ENCODE data around the gene PTPRT.

PTPRT gene

DNA sequence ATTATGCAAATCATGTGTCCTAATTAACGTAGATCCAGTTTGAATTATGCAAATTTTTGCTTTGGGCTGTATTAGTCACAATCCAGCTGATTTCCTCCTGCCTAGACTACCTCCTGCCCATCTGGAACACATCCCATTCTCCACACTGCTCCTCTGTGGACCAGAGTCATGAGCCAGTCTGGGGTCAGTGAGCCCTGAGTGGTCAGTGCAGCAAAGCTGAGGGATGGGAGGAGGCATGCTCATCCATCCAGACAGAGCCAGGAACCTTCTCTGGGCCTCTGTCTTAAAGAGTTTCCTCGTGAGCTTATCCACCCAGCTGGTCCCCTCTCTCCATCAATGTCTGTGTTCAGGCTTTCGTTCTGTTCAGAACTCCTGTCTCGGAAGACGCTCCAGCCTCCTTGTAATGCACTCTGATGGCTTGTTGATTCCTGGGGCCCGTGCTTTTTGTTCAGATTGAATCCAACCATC lies 747.8 kb downstream of the PTPRT start:
- DNase-seq, result no peak

DNA sequence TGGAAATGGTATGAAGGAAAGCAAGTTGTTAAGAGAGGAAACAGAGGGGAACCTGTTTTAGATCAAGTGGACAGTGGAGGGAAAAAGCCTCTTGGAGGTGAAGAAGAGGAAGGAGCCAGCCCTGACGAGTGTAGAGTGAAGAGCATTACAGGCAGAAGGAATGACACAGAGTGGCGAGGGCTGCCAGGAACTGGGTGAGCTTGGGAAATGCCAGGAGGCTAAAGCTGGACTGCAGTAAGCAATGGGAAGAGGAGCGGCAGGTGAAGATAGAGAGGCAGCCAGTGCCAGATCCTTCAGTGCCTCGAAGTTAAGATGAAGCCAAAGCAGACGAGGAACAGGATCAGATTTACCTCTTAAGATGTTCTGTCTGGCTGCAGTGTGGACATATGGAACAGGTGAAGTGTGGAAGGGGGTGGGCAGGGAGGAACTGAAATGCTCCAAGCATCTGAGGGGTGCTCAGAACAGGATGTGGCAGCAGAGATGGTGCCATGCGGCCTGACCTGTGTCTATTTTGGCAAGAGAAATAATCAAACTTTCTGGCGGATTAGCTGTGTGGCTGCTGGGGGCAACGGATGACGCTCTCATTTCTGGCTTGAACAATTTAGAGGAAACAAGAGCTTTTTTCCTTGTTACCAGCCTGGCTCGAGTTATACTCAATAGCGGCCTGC lies 748.4 kb downstream of the PTPRT start:
- DNase-seq, result no peak

DNA sequence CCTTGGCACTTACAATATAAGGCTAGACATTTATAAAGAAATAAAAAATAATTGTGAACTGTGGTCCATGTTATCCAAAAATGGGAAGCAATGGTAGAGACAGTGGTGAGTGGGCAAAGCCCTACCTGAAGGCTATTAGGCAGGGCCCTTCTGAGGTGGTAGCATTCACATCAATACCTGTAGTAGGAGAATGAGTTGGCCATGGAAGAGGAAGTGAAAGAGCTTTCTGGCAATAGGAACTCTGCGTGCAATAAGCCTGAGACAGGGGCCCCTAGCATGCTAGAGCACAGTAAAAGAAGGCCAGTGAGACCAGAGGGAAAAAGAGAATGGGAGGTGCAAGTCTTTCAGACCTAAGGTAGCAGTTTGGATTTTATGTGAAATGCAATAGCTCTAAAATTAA lies 754.5 kb downstream of the PTPRT start:
- DNase-seq, result no peak

DNA sequence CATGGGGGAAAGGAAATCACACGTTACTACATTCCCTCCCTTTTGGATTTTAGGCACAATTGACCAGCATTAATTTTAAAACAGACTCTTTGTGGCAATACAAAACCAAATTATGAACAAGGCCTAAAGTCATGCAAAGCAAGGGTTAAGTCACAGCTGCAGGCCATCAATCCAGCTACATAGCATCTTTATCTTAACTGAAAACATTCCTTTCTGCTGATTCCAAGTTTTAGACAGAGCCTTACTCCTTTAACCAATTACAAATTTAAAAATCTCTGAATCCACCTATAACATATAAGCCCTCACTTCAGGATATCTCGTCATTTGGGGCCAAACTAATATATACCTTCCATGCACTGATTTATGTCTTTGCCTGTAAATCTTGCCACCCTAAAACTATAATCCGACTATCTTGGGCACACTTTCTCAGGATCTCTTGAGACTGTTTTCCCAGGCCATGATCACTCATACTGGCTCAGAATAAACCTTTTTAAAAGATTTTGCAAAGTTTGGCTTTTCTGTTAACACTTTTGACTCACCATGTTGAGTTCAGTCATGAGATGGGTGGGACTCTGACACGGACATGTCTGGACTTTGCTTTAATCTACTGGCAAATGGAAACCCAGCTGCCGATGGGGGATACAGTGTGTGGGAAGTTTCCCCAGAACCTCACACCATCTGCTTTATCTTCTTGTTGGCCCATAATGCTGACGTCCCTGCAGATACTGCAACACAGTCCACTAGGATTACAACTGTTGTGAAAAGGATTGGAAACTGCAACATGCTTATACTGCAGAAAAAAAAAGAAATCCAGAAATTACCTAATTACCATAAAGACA lies 757.0 kb downstream of the PTPRT start:
- no peak for DNase-seq

DNA sequence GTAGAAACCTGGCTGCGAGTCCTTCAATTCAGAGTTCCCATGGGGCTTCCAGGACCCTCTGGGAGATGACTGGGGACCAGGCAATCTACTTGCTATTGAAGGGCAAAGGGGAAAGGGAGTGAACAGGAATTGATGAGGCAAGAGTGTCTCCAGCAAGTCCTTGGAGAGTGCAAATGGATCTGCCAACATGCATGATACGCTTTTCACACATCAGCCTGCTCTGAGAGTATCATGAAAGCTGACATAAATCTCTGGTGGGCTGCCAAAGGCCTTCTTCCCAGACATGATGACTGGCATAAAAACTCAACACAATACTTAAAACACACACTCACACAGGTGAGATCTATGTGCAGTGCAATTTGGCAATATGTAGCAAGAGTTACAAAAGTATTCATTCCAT lies 759.1 kb downstream of the PTPRT start:
- DNase-seq, result no peak

DNA sequence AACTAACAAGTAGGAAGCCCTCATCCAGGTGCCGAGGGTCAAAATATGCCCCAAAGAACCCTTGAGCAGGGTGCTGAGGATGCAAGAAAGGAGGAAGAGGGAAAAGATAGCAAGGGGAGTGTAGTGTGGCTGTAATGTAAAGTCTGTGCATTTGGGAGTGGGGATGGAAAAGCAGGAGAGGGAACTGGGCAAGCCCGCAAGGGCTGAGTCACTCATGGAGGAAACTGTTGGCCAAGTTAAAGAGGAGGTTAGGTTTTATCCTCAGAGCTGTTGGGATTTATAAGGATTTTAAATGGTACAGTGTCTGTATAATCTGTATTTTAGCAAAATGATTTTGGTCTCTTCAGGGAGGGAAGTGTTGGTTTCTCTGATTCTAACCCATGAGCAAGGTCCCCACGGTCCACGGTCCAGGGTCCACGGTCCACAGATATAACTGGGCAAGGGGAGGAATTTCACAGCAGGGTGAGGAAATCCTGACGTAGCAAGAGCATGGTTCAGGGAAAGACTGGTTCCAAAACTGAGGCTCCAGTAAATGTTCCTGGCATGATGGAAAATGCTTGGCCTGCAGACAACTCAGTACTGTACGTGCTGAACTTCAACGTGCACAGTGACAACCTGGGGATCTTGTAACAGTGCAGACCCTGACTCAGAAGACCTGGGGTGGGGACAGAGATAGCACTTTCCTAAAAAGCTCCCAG lies 759.8 kb downstream of the PTPRT start:
- no peak for DNase-seq

DNA sequence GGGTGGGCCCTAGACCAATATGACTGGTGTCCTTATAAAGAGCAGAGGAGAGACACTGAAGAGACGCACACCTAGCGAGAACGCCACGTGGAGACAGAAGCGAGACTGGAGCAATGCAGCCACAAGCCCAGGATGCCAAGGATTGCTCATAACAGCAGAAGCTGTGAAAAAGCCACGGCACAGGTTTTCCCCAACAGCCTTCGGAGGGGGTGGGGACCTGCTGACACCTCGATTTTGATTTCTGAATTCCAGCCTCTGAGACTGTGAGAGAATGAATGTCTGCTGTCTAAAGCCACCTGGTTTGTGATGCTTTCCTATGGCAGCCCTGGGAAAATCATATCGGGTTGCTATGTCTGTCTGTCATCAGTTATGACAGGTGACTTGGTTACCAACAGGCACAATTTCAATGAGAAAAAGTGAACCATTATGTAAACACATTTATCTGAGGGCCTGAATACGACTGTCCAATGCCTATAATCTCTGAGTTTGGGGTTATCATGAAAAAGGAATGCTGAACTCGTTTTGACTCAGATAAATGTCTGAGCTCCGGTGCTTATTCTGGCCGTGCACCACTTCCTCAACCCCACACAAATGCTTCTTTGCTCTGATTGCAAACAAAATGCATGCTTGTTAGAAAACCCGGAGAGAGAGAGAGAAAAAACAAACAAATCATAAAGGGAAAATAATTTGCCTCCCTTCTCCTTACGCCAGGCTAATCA lies 769.7 kb downstream of the PTPRT start:
- no peak for DNase-seq

DNA sequence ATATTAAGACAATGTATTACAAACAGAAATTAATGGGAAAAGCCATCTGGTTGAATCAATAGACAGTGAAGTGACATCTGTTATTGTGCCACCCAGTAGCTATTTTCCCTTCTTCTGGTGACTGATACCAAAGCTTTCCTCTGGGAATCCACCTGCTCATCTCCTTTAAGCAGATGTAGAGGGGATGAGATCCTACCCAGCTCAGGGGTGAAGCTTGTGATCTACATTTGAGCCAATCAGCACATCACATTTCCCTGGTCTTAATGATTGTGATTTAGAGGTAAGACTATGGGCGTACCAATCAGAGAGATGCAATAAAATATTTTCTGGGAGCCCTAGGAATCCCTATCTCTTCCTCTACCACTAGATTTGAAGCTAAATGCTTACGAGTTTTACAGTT lies 782.9 kb downstream of the PTPRT start:
- DNase-seq, result no peak

DNA sequence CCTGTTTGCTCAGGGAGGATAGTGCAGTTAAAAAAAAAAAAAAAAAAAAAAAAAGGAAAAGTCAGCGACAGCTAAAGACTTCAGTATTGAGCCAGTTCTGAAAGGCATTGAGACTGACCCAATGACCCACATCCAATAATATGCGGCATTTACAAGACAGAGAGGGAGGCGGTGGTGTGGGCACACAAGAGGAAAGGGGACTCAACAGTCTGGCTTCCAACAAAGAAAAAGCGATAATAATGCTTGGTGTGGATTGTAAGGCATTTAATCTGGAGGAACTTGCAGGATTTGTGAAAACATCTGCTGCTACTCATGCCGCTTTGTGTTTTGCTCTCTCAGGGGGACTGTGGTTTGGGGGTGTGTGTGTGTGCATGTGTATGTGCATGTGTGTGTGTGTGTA lies 787.3 kb downstream of the PTPRT start:
- DNase-seq, result no peak

DNA sequence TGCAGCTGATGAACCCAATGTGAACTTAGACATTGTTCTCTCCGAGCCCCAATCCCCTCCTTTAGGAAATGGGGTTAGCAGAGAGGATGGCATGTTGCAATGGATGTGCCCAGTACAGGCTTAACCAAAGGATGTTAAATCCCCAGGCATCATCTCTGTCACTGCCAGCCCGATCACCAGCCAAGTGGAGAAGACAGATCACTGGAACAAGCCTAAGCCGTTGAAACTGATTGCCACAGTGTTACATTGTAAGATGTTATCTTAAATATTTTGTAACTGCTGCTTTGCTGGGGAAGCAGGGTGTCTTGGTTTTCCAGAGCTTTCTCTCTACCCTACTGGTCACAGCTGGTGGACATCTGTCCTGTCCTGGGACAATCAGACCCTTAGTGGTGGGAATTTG lies 788.1 kb downstream of the PTPRT start:
- DNase-seq, result no peak

DNA sequence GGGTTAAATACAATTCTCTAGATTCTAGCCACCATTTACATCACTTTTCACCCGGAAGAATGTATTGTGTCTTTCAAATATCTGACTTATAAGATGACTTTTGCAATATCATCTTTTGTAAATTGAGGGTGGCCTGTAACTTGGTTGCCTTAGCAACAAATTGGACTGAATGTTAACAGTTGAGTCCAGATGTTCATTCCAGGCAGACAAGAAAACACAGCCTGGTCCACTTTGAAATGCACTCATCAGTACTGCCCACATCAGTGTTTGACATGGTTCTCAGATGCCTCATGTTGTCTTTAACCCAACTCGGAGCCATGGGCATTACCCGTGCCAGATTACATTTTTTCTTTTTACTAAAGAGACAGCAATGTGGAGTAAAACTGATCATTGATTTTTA lies 789.9 kb downstream of the PTPRT start:
- DNase-seq, result no peak

DNA sequence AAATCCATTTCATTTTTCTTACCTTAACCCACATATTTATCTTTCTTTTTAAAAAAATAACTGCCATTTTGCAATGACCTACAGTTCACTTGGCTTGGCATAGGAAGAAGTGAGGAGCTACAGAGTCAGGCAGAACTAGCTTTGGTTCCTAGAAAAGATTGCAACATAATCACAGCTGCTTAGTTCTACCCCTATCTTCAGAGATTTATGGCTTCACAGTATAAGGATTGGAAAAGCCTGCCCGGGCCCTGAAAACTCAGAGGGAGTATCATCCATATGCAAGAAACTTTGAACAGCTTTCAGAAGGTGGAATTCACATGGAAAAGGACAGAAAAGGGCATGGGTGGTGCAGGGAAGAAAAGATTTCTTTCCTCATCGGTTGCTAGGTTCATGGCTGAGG lies 797.3 kb downstream of the PTPRT start:
- no peak for DNase-seq

DNA sequence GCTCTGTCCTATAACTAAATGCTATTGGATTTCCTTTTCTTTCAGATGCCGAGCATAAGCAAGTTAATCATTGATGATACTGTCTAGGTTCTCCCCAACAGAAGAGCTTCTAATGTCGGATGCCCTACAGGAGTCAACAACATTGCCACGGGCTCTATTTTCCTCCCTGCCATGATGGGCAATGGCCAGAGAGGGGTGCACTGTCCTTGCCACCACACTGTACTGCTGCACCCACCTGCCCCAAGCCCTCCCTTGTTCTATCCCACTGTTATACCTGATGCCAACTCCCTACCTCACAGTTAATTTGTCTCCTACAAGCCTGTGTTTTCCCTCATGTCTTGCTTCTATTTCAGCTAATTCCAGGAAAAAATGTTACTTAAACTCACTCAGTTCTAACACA lies 797.9 kb downstream of the PTPRT start:
- no peak for DNase-seq

DNA sequence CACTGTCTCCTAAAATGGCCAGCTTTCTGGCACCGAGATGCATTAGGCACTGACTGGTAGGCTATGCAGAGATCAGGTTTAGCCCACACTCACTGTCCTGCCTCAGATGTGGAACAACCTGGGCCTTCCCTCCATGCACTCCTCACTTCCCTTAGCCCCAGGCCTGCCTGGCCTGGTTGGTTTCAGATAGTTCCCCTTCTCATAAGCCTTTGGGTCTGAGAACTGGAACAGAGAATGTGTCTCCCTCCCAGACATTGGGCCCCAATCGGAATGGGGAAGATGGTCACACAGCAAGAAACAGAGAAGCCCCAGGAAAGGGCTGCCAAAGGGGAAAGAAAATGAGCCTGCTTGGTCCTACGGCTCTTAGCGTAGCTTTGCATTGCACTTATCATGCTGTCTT lies 809.4 kb downstream of the PTPRT start:
- peak in 1 of 2 donors; percentile 3 for DNase-seq

DNA sequence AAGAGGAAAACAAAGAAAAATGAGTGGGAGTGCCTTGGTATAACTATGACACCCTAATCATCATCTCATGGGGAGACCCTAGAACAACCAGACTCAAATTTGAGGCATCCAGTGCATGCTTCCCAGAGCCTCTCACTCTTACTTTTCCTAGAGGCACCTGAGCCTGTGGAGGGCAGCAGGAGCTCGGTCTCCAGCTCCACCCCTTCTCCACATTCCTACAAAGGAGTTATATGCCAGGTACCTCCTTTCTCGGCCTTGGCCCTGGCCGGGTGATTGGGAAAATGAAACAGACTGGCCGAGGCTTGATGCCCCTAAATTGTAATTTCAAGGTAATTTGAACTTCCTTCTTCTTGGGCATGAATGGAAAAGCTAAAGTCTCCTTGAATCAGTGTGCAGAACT lies 810.3 kb downstream of the PTPRT start:
- DNase-seq, result no peak

DNA sequence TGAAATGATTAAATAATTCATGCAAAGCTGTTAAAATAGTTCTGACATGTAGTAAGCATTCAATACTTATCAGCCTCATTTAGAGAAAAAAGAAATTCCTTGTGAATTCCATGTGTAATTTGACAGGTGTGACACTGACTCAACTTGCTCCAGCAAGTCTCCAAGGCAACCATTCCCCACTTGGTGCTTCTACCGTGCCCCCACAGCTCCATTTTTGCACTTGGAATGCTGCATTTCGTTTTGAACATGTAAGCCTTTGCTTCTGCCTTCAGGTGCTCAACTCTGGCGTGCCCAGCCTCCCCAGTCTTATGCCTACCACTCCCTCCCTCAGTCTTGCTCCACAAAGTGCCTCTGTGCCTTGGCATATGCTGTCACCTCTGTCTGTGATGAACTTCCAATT lies 810.9 kb downstream of the PTPRT start:
- DNase-seq, result no peak

DNA sequence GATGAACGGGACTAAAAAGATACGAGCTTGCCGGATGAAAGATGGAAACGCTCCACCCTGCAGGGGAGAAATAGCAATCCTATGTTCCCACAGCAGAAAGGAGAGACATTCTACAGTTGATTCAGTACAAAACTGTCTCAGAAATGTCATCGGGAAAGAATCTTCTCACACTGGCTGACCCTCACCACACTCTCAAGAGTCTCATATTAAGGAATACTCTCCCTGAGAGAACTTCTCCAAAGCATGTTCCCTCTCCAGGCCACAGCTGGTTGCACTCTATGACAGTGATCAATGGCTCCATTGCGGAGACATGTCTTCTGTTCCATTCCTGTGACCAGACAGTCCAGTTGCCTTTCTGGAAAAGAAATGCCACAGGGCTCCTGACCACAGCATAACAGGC lies 813.6 kb downstream of the PTPRT start:
- DNase-seq, result no peak

DNA sequence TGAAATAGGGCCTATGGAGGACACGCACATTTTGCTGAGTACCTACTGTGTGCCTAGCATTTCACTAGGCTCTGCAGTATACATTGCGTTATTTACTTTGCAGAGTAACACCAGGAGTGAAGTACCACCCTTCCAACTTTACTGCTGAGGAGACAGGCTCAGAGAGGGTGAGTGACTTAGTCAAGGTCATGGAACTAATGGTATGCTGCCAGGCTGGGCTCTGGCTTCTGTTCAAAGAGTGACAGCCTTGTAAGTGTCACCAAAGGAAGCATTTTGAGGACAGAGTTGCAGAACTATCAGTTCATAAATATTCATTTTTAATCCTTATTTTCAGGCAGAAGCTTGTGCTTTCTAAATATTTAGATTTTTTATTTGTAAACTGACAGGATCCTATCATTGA lies 816.7 kb downstream of the PTPRT start:
- DNase-seq, result no peak

DNA sequence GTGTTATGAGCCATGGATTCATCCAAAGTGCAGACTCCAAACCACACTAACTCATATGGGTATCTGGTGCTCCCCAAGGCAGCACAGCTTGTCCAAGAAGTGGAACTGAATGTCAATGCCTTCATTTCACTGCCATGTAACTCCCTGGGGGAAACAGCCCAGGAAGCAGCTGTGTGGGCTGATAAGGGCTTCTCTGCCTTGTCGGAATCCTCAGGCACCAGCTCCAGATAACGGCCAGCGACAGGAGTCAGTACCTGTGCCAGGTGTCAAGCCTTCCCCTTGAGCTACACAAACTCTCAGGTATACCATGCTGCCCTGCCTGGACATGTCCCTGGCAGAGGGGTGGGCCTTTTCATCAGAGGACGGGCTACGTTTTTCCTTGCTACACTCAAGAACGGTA lies 819.6 kb downstream of the PTPRT start:
- no peak for DNase-seq

DNA sequence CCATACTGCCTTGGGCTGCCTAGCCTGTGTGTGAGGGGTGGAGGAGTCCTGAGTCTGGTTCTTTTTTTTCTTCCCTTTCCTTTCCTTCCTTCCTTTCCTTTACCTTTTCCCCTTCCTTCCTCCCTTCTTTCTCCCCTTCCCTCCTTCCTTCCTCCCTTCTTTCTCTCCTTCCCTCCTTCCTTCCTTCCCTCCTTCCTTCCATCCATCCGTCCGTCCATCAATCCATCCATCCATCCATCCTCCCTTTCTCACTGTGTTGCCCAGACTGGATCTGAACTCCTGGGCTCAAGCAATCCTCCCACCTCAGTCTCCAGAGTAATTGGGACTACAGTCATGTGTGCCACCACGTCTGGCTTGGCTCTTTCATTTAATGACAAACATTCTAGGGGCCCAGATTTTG lies 820.8 kb downstream of the PTPRT start:
- no peak for DNase-seq

DNA sequence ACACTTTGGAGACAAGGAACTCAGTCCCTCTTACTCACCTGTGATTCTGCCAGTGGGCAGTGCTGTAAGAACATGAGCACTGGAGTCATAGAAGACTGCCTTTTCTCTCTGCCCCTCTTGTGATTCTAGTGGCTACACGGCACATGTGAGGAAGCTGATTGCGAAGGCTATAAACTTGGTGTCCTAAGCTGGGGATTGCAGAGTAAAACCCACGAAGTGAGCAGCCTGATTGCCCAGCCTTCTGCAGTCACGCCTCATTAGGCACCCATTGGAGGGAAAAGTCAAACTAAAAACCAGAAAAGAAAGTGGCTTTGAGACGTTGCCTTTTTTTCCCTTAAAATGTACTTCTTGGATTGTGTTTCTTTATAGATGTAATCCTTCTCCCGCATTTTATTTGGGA lies 823.1 kb downstream of the PTPRT start:
- DNase-seq, result no peak

DNA sequence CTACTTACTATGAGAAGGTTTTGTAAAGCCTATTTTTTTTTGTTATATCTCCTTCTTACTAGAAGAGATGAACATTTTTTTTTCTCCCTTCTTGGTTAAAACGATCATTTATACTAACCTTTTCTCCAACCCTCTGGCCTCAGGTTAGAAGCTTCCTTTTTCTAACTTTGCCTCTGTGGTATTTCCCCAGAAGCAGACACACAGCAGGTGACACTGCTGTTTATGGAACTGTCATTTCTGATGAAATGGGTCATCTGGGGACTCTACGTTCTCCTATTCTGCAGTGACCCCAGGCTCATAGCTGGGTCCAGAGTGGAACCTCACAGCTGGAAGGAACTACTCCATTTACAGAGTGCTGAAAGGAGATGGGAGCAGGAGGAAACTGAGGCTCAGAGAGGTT lies 825.3 kb downstream of the PTPRT start:
- no peak for DNase-seq

DNA sequence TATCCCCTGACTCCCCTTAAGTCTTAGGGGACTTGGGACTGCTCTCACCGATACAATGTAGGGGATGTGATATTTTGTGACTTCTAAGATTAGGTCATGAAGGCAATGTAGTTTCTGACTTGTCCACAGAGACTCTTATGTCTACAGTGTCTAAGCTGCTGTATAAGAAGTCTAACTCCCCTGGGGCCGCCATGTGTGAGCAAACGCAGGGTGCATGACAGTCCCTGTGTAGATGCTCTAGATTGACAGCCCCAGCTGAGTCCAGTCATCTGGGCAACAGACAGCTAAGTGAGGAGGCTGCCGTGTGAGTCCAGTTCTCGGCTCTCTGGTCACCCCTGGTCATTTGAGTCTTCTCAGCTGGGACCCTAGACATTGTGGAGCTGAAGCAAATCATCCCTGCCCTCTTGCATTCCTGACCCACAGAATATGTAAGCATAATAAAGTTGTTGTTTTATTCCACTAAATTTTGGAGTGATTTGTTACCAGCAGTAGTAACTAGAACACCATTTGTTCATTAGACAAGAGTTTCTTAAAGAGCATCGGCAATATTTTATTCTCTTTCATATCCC lies 828.2 kb downstream of the PTPRT start:
- DNase-seq, result no peak

Data from hippocampal formation (tissue), 2 donors.